Non-pigmented ciliary epithelial cell (primary cell): ENCODE data around the gene MAST4.

ENCODE experiments used
- DNase-seq: peaks from one replicate; pipeline ENCODE4 v3.0.0-alpha.2; 2010; ENCODE audit warnings: low read depth

Gene MAST4

DNA sequence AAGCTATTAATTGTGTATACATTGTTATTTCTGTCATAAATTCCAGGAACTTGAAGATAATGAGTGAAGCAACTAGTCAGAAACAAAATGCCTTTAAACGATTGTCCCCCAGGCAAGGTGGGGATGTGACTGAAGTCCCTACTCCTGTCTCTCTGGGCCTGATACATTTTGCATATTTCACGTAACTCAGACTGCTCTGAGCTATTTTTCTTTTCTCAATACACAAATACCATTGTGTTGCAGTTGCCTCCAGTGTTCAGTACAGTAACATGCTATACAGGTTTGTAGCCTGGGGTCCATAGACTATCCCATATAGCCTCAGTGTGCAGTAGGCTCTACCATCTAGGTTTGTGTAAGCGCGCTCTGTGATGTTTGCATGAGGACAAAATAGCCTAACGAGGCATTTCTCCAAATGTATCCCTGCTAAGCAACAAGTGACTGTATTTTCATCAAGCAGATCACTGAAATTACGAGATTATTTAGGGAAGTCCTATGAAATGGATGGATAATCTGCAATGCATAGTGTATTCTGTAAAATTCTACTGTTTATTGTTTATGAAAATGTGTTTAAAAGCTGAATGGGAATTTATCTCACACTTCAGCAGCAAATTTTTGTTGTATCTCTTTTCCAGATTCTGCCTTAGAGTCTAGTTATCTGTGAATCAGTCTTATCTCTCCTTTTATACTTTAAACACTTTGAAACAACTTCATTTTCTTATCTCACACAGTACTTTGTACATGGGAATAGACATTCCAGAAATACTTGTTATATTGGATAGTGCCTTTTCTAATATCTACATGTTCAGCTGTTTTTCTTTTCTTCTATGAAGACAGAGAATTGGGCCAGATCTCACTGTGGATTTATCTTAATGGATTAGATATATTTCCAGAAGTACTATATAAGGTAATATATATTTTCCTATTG is 449.9 kb downstream of the MAST4 start:
- no peak for DNase-seq

DNA sequence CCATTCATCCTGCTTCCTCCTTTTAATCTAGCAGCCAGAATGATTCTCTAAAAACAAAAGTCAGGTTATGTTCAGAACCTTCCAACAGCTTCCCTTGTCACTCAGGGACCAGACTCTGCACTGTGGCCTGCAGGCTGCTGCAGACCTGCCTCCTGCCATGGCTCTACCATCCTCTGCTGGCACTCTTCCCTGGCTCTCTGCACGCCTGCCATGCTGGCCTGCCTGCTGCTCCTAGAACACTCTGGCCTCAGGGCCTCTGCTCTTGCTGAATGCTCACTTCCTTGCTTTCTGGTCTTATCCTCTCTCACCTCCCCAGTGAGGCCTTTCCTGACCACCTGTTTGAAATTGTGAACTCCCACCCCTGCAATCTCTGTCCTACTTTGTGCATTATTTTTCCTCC is 451.0 kb downstream of the MAST4 start:
- no peak for DNase-seq

DNA sequence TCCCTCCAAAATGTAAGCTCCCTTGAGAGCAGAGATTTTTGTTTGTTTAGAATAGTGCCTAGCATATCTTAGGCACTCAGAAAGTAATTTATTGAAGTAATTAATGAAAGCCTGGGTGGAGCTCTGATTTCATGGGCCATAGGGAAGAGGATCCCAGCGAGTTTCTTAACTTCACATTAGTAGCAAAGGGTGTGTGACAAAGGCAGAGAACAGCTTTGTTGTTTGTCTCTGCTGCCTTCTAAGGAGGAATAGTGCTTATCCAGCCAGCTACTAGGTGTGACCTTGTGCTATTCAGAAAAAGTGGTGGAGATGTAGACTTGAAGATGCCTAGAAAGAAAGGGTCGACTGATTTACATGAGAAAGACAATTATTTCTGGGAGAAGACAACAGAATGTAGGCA is 451.4 kb downstream of the MAST4 start:
- DNase-seq = no peak

DNA sequence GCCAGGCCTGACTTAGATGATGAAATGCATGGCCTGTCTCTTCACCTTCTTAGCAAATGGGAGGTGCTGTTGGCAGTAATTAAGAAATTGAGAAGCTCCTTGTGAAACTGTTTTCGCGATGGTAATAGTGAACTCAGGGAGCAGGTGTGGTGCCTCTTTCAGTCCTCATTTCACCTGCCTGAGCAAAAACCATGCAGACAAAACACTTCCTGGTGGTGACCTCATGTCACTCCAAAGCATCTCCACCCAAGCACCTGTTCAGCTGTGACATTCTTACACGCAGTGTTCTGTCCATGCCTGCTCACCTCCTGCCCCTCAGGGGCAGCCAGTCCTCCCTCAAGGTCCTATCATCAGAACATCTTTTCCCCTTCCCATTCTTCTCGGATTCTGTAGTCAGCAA is 453.9 kb downstream of the MAST4 start:
- no peak for DNase-seq

DNA sequence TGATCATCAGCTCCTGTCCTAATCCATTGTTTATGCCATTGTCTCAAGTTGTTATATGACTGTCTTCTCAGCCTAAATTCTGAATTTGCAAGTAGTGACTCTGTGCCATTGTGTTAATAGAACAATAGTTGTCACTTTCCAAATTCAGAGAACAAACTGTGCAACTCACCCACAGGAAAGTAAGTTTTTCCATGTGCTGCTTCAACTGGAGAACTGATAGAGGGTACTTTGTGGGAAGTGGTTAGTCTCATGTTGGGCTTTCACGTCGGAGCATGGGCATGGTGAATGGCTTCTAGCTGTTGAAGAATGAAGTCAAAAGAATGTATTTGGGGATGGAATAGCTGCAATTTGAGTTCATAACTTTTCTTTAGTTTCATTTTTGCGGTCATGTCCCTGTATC is 454.4 kb downstream of the MAST4 start:
- DNase-seq = no peak

DNA sequence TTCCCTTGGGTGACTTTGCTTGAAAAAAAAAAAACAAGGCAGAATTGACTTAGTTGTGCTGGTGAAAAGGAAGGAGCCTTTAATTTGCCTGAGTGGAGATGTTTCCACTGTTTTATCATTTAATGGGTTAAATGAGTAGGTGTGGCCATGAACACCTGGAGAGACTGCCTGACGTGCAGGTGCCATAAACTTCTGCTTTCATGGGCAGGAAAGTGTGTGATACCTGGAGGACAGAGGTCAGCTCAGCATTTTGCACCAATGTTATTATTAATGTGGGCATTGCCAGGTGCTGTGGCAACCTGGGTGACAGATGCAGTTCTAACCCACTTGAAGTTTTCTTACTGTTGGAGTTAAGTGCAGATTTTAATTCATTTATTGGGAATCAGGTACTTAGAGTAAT is 455.0 kb downstream of the MAST4 start:
- DNase-seq = no peak

DNA sequence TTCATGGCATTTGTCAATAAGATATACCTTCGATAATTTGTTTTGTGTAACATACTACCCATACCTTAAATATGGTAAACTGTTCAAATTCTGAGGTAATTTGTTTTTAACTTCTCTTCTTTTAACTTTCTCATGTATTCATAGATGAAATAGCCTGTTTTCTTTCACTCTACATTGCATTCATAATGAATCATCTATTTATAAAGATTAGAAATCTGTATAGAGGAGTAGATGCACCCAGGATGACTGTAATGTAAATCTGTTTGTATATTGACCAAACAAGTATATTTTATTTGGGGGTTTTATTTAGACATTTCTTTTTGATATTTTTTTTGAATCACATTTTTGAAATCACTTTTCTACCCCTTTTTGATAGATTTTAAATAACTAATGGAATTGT is 455.8 kb downstream of the MAST4 start:
- no peak for DNase-seq

DNA sequence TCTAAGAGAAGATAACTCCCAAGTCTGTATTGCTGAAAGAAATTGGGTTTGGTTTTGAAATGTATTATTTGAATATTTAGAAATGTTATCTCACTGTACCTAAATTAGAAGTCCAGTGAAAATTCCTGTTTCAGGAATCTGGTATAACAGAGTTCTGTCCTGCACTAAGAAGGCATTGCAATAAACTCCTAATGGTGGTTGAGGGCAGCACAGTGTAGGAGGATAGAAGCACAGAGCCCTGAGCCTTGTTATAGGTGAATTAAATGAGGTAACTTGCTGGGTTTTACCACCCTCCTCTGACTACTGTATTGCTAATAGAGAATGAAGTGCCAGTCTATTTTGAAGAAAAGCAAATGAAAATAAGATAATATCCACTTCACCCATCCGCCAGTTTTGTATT is 457.0 kb downstream of the MAST4 start:
- DNase-seq = no peak

DNA sequence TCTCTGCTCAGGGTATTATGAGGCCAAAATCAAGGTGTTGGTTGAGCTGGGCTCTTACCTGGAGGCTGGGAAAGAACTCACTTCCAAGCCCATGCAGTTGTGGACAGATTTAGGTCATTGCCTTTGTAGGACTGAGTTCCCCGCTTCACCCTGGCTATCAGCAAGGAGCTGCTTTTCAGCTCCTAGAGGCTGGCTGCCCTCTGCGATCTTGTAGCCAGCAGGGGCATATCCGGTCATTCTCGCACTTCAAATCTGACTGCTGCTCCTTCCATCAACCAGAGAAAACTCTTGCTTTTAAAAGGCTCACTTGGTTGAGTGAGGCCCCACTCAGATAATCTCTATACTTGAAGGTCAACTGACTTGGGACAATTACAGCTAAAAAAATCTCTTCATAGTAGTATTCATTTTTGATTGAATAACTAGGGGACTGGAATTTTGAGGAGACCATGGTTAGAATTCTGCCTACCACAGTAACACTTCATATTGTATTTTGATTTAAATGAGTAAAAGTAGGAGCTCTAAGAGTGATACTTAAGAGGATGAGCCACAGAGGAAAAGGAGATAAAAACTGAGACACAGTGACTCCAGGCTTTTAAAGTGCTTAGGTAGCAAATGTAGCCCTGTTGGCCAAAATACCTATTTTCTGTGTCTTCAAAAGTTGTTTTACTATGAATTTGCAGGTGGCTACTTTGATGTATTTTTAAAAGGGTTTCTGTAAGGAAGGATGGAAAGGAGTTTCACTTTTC is 463.0 kb downstream of the MAST4 start:
- DNase-seq = no peak

DNA sequence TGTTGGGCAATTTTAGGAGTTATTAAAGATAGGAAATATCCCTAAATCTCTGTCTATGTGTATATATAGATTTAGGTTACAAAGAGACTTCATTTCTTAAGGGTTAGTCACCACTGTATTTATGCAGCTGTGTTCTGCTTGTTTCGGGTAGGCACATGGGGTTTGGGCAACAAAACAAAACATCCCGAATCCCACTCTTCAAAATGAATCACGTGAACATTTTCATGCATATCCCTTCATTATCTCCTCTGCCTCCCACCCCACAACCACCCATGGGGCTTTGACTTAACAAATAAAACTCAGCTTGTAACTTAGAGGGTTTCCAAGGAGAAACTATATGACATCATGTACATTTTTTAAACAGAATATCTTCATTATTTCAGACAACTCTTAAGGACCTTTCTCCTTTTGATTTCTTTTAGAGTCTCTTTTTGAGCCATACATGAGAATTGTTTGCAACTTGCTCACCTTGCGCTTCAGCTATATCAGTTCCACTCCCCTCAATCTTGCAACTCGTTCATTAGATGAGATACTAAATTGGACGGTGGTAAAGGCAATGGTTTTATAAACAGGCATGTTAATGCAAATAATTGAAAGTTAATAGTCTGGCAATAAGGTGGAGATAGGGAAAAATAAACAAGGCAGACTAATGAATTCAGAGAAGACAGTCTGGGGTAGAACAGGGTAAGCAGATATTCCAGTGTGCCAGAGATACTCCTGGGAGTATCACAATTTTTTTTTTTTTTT is 463.7 kb downstream of the MAST4 start:
- peak; percentile 49 for DNase-seq

DNA sequence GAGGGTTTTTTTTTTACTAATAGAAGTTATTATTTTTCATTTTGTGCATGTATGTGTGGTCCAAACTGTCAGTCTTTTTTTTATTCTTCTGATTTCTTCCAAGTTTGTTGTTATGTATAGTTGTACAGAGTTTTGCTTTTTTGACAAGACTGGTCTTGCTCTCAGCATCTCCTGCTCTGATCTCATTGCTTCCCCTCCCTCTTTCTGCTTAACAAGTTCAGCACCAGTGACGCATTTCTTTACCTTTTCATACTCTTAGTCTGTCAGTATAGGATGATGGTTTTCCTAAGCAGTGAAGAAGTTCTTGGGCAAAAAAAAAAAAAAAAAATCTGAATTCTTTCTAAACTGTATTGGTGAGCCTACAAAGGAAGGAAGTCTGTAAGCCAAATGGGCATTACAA is 465.3 kb downstream of the MAST4 start:
- DNase-seq = no peak

DNA sequence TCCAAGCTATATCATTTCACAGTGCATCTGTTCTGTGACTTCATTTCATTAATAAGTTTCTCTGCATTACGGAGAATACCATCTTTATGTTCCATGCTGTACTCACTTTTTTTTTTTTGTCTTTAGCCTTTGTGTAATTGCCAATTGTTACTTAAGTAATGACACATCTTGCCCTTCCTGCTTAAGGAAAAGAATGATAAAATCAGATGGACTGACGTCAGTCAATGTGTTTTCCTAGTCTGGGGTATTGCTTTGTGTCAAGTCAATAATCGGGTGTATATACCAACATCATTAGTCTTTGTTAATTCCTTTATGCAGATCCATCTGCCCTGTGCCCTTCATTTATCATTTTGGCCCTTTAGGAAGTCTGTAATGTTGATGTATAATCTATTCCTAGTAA is 466.9 kb downstream of the MAST4 start:
- no peak for DNase-seq

DNA sequence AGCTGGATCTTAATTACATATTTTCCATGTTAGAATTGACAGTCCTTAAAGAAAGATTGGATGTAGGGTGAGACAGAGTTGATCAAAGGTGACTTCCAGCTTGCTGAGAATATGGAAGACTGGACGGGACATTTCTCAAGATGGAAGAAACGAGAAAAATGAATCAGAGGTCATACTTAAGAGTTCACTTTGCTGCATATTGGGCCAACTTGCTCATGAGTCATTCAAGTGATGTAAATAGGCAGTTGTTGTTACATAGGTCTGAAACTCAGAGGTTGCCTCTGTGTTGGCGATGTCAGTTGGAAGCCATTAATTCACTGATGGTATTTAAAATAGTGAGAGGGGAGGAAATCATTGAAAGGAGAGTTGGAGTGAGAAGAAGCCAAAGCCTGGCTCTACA is 467.6 kb downstream of the MAST4 start:
- peak; percentile 22 for DNase-seq

DNA sequence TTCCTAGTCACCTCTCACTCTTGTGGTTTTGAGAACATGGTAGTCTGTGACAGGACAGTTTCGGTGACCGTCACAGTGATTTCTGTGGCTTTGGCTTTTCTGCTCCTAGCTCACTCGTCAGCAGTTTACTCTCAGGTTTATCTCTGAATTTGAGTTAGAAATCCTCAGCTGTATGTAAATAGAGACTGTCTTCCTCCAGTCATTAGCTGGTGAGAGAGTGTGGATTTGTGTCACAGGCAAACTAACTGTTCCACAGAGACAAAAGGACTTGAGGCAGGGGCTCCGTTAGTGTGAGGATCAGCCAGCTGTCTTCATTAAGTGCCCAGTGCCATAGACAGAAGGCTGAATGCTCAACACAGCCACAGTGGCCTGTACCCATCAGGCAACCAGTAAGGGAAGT is 469.0 kb downstream of the MAST4 start:
- no peak for DNase-seq

DNA sequence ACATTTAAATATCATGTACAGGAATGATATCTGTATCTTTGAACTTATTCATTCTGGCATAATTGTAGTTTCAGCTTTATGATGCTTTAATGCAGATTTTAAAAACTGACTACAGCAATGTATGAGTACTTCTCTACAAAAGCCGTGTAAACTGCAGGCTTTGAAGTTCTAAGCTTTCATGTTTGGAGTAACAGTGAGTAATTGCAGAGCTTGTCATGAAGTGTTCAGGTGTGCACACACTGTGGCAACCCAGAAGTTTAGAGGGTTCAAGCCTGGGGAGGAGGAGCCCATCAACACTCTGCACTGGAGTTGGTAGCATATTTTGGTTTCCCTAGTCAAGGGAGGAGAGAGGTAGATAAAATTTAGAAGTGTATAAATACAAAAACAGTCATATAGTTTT is 469.5 kb downstream of the MAST4 start:
- DNase-seq = no peak

DNA sequence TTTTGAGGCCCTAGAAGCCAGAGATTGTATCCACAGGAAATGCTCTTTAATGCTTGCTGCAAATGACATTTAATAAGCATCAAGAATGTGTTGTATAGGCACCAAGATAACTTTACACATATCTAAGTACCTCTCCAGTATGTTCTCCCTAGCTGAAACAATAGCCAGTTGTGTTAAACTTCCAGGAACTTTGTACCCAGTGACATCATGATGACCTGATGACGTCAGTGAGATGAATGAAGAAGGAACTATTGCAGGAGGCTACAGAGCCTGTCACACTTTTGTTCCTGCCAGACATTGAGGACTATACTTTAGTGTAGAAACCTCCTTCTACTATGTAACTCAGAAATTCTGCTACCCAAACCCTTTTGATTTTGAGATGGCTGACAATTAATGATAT is 470.6 kb downstream of the MAST4 start:
- no peak for DNase-seq

DNA sequence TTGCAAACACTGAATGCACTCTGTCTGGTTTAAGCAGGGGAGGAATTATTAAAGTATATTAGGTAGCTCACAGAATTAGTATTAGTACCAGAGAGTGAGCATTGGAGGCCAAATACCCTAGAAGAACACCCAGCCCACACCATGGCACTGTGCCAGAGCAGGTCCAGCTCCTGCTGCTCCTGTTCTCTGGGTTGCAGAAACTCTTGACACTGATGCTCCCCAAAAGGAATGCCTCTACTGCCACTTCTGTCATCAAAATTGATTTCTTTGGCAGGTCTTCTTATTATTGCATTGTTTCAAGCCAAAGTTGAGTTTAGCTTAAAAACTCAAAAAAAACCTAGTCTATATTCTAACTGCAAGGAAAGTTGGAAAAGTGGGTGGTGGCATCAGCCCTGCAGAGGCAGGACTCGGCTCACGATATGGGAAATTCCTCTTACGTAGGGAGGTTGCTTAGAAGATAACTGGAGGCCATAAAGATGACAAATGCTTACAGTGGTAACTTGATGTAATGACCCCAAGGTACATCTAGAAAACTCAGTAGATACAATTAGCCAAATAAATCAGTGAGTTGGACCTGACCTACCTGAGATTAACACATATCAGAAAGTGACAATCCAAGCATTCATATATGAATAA is 477.0 kb downstream of the MAST4 start:
- no peak for DNase-seq

DNA sequence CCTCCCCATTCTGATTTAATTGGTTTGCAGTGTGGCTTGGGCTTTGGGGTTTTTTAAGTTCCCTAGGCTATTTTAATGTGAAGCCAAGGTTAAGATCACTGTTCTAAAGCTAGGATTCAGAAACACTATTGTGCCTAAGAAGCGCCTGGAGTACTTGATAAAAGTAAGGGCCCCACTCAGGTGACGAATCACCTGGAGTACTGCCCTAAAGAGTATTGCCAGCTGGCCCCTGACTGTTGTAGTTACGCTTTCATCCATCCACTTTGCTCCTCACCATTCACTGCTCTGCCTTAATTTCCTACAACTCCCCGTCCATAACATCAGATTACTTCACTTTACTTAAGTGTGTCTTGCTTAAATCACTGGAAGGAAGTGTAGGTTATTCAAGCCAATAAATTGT is 481.1 kb downstream of the MAST4 start:
- no peak for DNase-seq

DNA sequence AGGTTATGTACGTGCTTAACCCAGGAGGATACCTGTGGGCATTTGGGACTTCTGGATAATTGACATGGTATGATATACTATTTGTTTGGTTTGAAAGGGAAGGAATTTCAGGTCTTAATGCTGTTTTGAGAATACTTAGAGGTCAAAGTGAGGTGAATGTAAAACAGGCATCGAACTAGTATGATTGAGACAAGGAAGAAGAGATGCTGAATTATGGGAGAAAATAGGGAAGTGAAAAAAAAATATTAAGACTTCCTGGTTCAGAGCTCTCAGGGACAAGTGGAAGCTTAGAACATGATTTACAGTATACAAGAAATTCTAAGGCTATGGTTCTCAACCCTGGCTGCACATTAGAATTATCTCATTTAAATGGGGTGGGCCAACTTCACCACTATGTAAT is 485.1 kb downstream of the MAST4 start:
- no peak for DNase-seq

DNA sequence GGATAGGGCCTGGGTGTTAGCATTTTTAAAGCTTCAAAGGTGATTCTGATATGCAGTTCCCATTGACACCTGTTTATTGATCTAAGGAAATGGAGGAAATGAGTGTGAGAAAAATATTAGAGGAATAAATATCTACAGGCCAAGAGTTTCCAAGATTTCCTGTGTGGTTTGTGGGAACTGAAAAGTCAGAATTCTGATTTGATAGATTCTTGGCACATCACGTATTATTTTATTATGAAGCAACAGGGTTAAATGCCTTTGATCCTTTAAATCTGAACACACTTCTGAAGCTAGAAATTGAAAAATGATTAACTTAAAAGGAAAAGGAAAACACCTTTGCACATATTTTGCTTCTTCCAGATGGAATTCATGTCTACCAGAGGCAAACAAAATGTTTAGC is 486.7 kb downstream of the MAST4 start:
- DNase-seq = no peak

DNA sequence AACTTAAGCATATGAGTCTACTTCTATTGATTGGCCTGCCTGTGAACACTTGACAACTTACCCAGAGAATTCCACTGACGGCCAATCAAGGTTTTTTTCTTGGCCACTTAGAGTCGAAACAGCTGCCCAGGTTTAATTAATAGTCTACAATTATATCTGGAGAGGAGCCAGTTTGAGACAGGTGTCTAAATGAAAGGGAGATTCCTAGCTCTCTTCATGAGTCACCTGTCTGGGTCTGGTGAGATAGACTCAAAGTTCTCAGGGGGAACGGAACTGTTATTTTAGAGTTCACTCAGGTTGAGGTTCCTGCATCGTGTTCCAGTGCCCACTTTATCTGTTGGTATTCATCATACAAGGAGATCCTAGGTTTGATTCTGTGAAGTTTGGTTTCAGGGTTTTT is 489.4 kb downstream of the MAST4 start:
- no peak for DNase-seq

DNA sequence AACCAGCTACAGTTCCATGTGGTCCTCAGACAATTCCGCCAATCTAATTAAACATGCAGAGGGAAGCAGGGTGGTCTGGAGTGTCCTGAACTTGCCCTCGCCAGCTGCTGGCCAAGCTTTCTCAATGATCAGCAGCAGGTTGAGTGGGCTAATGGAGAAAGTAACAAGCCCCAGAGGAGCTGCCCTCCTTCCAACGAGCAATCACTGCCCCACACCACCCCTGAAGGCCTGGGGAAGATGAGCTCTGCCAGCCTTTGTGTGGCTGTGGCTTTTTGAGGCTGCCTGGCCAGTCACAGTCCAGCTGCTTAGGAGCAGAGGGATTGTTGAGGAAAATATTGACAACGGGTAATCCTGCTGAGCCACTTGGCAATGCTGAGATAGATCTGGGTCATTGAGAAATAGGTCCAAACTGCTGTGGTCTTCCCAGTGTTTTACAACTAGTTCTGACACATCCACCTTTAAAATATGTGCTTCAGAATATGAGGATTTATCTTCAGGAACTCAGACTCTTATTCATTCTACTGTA is 493.1 kb downstream of the MAST4 start:
- DNase-seq = no peak
